8988T (cell line): ENCODE data around the gene RFX7.

ENCODE experiments used
- DNase-seq: peaks from one replicate; pipeline ENCODE4 v3.0.0; 2011

Gene RFX7

DNA sequence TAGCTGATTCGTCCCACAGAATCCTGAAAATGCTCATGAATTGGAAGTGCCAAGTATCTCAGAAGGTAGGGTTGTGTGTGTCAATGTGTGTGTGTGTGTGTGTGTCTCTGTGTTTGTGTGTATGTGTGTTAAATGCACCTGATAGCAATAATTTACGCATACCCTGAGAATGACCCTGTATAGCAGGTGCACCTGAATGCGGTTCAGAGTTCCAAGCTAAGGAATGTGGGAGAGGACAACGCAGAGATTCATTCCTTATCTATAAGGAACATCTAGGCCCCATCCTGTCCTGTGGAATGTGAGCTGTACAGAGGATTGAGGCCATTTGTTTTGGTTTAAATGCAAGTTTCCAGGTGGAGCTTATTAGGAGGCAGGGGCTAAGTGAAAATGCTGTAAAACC, 201.2 kb downstream of the RFX7 start:
- no peak for DNase-seq

DNA sequence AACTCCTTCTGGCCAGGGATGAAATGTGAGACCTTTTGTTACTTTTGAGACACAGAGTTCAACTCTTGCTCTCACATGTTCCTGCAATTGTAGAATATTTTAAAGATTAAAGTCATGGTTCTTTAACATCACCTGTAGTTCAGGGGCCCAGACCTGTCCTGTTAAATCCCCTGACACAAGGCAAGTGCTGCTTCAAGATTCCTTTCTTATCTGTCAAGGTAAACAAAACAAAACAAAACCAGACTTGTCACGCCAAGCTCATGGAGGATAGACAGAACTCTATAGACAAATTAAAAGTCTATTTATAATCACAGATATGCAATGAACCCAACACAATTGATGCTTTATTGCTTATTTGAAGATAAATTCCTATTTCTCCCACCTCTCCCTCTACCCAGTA, 201.6 kb downstream of the RFX7 start:
- DNase-seq = no peak

DNA sequence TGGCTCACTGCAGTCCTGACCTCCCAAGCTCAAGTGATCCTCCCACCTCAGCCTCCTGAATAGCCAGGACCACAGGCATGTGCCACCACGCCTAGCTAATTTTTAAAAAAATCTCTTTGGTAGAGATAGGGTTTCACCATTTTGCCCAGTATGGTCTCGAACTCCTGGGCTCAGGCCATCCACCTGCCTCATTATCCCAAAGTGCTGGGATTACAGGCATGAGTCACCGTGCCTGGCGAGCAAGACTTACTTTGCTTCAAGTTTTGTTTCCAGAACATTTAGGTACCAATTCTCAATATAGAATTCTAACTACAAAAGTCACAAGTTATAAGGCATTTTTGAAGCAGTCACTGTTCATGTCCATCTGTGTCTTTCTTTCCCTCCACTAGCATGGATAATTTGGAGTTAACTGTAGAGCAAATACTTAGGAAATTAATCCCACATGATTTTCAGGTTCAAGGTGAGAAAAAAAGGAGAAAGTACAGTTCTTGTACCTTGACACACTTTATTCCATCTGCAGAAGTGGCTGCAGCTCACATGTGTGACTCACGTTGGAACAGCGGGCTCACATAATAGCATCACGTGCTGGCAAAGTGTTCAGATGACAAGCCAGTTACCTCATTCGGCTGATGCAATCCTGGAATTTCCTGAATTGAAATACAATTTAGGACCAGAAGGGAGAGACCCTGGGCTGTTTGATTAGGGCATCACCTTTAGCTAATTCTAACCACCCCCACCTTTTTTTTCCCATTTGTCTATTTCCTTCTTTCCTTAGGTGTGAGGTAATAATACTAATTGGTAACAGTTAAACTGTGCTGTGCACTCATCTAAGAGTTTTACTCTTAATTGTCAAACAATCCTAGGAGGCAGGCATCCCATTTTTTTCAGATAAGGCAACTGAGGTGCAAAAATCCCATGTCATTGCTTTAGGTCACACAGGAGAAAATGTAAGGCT, 203.3 kb downstream of the RFX7 start:
- no peak for DNase-seq

DNA sequence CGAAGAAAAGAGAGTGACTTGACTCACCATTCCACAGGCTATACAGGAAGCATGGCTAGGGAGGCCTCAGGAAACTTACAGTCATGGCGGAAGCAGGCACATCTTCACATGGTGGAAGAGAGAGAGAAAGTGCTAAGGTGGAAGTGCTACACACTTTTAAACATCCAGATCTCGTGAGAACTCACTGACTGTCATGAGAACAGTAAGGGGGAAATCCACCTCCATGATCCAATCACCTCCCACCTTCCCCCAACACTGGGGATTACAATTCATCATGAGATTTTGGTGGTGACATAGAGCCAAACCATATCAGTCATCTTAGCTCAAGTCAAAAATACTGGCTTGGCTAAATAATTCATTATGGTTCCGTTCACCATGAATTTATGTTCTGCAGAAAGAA, 205.0 kb downstream of the RFX7 start:
- DNase-seq = no peak

DNA sequence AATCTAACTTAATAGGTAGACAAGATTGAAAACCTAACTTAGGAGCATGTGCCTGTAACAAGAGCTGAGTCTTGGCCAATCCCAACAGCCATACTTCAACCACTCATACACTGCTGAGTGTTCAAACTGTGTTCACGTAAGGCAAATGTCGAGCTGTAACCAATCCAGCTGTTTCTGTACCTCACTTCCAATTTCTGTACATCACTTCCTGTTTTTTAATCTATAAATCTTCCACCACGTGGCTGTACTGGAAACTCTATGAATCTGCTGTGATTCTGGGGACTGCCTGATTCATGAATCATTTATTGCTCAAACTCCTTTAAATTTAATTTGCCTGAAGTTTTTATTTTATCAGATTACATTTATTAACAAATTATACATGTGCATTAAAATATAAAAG, 205.7 kb downstream of the RFX7 start:
- DNase-seq = no peak
